GM12801 (cell line): ENCODE data around the gene DBNL.

Experiments used
- CTCF ChIP-seq: IDR thresholded peaks from one replicate; pipeline ENCODE4 v1.5.1; 2011; ENCODE audit warnings: control low read depth; ENCODE audit not compliant: insufficient read length; ENCODE audit errors: extremely low read depth

The DBNL gene

GRCh38 chr7:44061645-44062179 lies 17.2 kb downstream of the DBNL start:
- no peak for TF ChIP-seq CTCF

DNA sequence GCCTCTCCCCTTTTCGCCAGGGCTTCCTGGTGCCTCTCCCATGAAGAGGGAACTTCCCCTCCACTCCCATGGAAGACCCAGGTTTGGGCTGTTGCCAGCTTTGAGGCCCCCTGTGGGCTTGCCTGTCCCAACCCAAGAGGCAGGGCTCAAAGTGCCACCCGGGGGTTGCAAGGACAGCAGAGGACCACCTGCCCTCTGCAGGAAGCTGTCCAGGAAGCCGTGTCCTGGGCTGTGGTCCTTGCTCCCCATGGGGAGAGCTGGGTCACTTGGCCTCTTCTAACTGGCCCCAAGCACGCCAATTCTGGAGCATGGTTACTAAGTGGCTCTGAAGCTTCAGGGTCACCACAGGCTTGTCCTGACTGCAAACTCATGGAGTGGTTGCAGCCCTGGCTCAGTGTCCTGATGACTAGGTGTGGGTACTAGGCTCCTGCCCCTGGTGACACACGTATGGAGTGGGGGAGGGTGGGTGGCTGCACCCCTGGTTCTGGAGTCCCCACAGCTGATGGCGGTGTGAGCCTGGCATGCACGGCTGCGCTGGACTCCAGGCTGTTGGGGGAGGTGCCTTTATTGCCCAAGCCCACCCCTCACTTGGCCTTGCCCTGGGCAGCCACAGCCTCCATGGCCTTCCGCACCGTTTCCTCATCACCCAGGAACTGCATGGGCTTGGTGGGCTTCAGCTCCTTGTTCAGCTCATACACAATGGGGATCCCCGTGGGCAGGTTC lies 17.8 kb downstream of the DBNL start:
- no peak for TF ChIP-seq CTCF

DNA sequence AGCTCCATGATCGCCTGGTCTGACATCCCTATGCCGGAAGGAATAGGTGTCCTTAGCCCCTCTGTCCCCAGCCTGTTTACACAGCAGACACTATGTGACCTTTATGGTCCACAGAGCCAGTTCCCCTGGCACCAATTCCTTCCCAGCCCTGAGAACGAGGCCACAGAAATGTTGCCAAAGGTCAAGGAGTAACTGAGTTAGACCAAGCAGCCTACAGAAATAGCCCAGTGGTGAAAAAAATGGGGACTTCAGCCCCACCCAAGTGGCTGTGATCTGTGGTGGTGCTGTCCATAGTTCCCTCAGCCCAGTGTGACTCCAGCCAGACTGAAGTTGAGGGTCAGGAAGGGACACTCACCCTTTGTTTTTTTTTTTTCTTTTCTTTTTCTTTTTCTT lies 18.4 kb downstream of the DBNL start:
- no peak for TF ChIP-seq CTCF

DNA sequence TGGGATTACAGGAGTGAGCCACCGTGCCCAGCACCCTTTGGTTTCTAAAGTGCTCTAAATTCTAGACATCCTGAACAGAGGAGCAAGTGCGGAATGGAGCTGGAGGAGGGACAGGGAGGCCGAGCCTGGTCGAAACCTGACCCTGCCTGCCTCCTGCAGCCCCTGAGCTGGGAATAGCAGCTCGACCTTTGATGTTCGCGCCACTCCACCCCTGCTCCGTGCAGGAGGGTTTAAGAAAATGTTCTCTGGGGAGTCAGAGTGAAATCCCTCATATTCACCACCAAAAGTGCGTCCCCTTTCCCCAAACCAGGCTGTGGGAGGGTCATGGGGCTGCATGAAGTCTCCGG lies 19.0 kb downstream of the DBNL start:
- no peak for TF ChIP-seq CTCF

GRCh38 chr7:44063894-44064651 lies 19.6 kb downstream of the DBNL start:
- TF ChIP-seq CTCF = no peak

GRCh38 chr7:44064791-44065430 lies 20.4 kb downstream of the DBNL start:
- no peak for TF ChIP-seq CTCF

- TF ChIP-seq CTCF = no peak
Observed at GRCh38 chr7:44065431-44066110, 21.1 kb downstream of the DBNL start, which contains the start of gene PGAM2. TSS of gene PGAM2 (minus strand) at chr7:44065567. CDS start at chr7:44065529, 38 bp downstream.
